Endothelial cell of umbilical vein (primary cell): Measurements from ENCODE around the gene MTARC1.

ENCODE experiments used
- CTCF ChIP-seq, 2 donors: IDR thresholded peaks; 1 replicate in 1 of 2; 2 replicates in 1 of 2; pipeline ENCODE4 v1.5.1; 2011; ENCODE audit warnings: low read length in 2 of 2, mild to moderate bottlenecking in 2 of 2, moderate library complexity in 2 of 2, control low read depth in 1 of 2, inconsistent platforms in 1 of 2, low read depth in 1 of 2; ENCODE audit not compliant: insufficient read depth in 1 of 2; ENCODE audit errors: extremely low read depth in 1 of 2
- POLR2A ChIP-seq: IDR thresholded peaks from 2 replicates; pipeline ENCODE4 v1.6.1; 2012; ENCODE audit warnings: low read depth, mild to moderate bottlenecking, control low read depth, low read length
- POLR2AphosphoS5 ChIP-seq: IDR thresholded peaks from 2 replicates; pipeline ENCODE4 v1.6.1; 2012; ENCODE audit warnings: low read depth, mild to moderate bottlenecking, control low read depth, low read length, moderate library complexity; ENCODE audit not compliant: insufficient read depth

- TF ChIP-seq CTCF (IDR thresholded peaks at IDR 0.05; ENCODE audit: extremely low read depth in 1 of 2, insufficient read depth in 1 of 2, low read depth in 1 of 2, low read length in 2 of 2) (no peak), POLR2A (no peak), POLR2AphosphoS5 (no peak)
Observed at GRCh38 chr1:220828950-220829586, 42.4 kb downstream of the MTARC1 start.
